Liver (tissue), 9 donors: ENCODE results near the gene FAM184B. TPM values are rescaled to one million over a fixed set of nuclear protein-coding genes. Genes with fewer than 3 reads are reported as not detected.

Source experiments
- DNase-seq: peaks from one replicate; pipeline ENCODE4 v3.0.0-alpha.2; 2017; ENCODE audit warnings: low spot score
- H3K27ac ChIP-seq, 2 donors: one replicate each; pipeline ENCODE4 v1.7.0; 2013; ENCODE audit warnings: inconsistent platforms in 2 of 2, low read length in 2 of 2, control low read depth in 1 of 2, low read depth in 1 of 2, mild to moderate bottlenecking in 1 of 2
- H3K27me3 ChIP-seq, 4 donors: one replicate each; pipeline versions ENCODE4 v1.6.1 to v1.7.0; 2013; ENCODE audit warnings: low read length in 3 of 4, inconsistent platforms in 1 of 4, mild to moderate bottlenecking in 1 of 4, moderate library complexity in 1 of 4; ENCODE audit not compliant: control insufficient read depth in 4 of 4, insufficient read depth in 4 of 4
- H3K36me3 ChIP-seq, 4 donors: one replicate each; pipeline versions ENCODE4 v1.6.1 to v1.7.0; 2013; ENCODE audit warnings: low read length in 3 of 4, mild to moderate bottlenecking in 3 of 4, low read depth in 1 of 4, moderate library complexity in 1 of 4; ENCODE audit not compliant: control insufficient read depth in 4 of 4, insufficient read depth in 3 of 4
- H3K4me1 ChIP-seq, 4 donors: one replicate each; pipeline versions ENCODE4 v1.6.1 to v1.7.0; 2013; ENCODE audit warnings: low read length in 3 of 4, mild to moderate bottlenecking in 3 of 4, moderate library complexity in 1 of 4; ENCODE audit not compliant: control insufficient read depth in 4 of 4, insufficient read depth in 4 of 4
- H3K4me3 ChIP-seq, 3 donors: one replicate each; pipeline versions ENCODE4 v1.6.1 to v1.7.0; 2013; ENCODE audit warnings: low read length in 3 of 3, control low read depth in 1 of 3, low read depth in 1 of 3, mild to moderate bottlenecking in 1 of 3
- H3K9ac ChIP-seq, 2 donors: one replicate each; pipeline ENCODE4 v1.7.0; 2013; ENCODE audit warnings: low read length in 2 of 2, mild to moderate bottlenecking in 2 of 2, moderate library complexity in 2 of 2, control low read depth in 1 of 2, low read depth in 1 of 2
- H3K9me3 ChIP-seq, 4 donors: one replicate each; pipeline versions ENCODE4 v1.6.1 to v1.7.0; 2013; ENCODE audit warnings: low read length in 3 of 4; ENCODE audit not compliant: control insufficient read depth in 4 of 4
- ATF3 ChIP-seq: IDR thresholded peaks from 2 replicates; pipeline ENCODE4 v1.6.1; 2016; ENCODE audit warnings: antibody characterized with exemption
- EGR1 ChIP-seq, 2 donors: IDR thresholded peaks; 2 replicates each; pipeline ENCODE4 v1.6.1; 2016 to 2018; ENCODE audit warnings: antibody characterized with exemption in 2 of 2, low read depth in 2 of 2
- FOXA1 ChIP-seq: IDR thresholded peaks from 2 replicates; pipeline ENCODE4 v1.6.1; 2016; ENCODE audit warnings: antibody characterized with exemption
- FOXA2 ChIP-seq: IDR thresholded peaks from 2 replicates; pipeline ENCODE4 v1.6.1; 2016; ENCODE audit warnings: antibody characterized with exemption
- HNF4G ChIP-seq: IDR thresholded peaks from 2 replicates; pipeline ENCODE4 v1.6.1; 2016; ENCODE audit warnings: antibody characterized with exemption
- NR2F2 ChIP-seq: IDR thresholded peaks from 2 replicates; pipeline ENCODE4 v1.6.1; 2016; ENCODE audit warnings: antibody characterized with exemption
- RXRA ChIP-seq, 2 donors: IDR thresholded peaks; 2 replicates each; pipeline ENCODE4 v1.6.1; 2017 to 2018; ENCODE audit warnings: antibody characterized with exemption in 2 of 2, mild to moderate bottlenecking in 1 of 2
- SP1 ChIP-seq: IDR thresholded peaks from 2 replicates; pipeline ENCODE4 v1.6.1; 2018; ENCODE audit warnings: antibody characterized with exemption, mild to moderate bottlenecking
- WGBS: extraction: QIAGEN DNeasy Blood & Tissue Kit; methylation state at CpG from one replicate; pipeline ENCODE4 v1.1.7; 2013; 5-methylcytosine and 5-hydroxymethylcytosine counted together
- polyA plus RNA-seq, 2 donors: library from polyadenylated mRNA; stranded (reverse) in 1 of 2; unstranded in 1 of 2; fragments of 200-250 nt in 1 of 2; fragments of >200 nt in 1 of 2; fragmentation: Nextera tagmentation in 1 of 2; extraction: Ambion mirVana in 1 of 2; gene quantifications; one replicate each; pipeline versions ENCODE4 v1.2.1 to v1.2.3, GENCODE V29; 2013 to 2015
- total RNA-seq, 2 donors: library from RNA; depleted of rRNA; stranded (reverse); fragments of >200 nt; gene quantifications; one replicate each; pipeline ENCODE4 v1.2.3, GENCODE V29; 2014
- TF ChIP-seq, protein P1 (sequence below): IDR thresholded peaks from 2 replicates; pipeline ENCODE4 v1.6.1; 2016; ENCODE audit warnings: antibody characterized with exemption
- TF ChIP-seq, protein P2 (sequence below): IDR thresholded peaks from 2 replicates; pipeline ENCODE4 v1.6.1; 2016; ENCODE audit warnings: antibody characterized with exemption, mild to moderate bottlenecking
- TF ChIP-seq, protein P3 (sequence below): fragments of 150-350 bp; IDR thresholded peaks from 2 replicates; pipeline ENCODE4 v1.5.1; 2017; ENCODE audit warnings: improper control_type of control experiment, low read depth, low read length; ENCODE audit not compliant: missing input control
- donor health status: healthy.
- donor health status: healthy.
- donor health status: healthy.
- donor health status: healthy.
- donor health status: healthy.

Gene FAM184B
- total and polyA plus RNA-seq, 4 donors: 0.01 TPM; not detected in 3

- no peaks in the 10 kb centered on the region for H3K4me1 ChIP-seq
- WGBS: 85% methylated on average over 2 of the region's 2 CpGs
- no peaks in the 10 kb centered on the region for H3K27me3 ChIP-seq
- no peak overlapping the region for H3K4me3 ChIP-seq
- no peak overlapping the region for H3K9ac ChIP-seq
- H3K27ac ChIP-seq: no peak overlapping the region
- TF ChIP-seq NR2F2 (no peak), RXRA (IDR thresholded peaks at IDR 0.05) (no peak), HNF4G (no peak), ATF3 (no peak), FOXA2 (no peak), EGR1 (IDR thresholded peaks at IDR 0.05; ENCODE audit: low read depth in 2 of 2) (no peak), SP1 (no peak), FOXA1 (no peak)
- TF ChIP-seq, protein P1, sequence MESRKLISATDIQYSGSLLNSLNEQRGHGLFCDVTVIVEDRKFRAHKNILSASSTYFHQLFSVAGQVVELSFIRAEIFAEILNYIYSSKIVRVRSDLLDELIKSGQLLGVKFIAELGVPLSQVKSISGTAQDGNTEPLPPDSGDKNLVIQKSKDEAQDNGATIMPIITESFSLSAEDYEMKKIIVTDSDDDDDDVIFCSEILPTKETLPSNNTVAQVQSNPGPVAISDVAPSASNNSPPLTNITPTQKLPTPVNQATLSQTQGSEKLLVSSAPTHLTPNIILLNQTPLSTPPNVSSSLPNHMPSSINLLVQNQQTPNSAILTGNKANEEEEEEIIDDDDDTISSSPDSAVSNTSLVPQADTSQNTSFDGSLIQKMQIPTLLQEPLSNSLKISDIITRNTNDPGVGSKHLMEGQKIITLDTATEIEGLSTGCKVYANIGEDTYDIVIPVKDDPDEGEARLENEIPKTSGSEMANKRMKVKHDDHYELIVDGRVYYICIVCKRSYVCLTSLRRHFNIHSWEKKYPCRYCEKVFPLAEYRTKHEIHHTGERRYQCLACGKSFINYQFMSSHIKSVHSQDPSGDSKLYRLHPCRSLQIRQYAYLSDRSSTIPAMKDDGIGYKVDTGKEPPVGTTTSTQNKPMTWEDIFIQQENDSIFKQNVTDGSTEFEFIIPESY: no peak
- TF ChIP-seq, protein P2, sequence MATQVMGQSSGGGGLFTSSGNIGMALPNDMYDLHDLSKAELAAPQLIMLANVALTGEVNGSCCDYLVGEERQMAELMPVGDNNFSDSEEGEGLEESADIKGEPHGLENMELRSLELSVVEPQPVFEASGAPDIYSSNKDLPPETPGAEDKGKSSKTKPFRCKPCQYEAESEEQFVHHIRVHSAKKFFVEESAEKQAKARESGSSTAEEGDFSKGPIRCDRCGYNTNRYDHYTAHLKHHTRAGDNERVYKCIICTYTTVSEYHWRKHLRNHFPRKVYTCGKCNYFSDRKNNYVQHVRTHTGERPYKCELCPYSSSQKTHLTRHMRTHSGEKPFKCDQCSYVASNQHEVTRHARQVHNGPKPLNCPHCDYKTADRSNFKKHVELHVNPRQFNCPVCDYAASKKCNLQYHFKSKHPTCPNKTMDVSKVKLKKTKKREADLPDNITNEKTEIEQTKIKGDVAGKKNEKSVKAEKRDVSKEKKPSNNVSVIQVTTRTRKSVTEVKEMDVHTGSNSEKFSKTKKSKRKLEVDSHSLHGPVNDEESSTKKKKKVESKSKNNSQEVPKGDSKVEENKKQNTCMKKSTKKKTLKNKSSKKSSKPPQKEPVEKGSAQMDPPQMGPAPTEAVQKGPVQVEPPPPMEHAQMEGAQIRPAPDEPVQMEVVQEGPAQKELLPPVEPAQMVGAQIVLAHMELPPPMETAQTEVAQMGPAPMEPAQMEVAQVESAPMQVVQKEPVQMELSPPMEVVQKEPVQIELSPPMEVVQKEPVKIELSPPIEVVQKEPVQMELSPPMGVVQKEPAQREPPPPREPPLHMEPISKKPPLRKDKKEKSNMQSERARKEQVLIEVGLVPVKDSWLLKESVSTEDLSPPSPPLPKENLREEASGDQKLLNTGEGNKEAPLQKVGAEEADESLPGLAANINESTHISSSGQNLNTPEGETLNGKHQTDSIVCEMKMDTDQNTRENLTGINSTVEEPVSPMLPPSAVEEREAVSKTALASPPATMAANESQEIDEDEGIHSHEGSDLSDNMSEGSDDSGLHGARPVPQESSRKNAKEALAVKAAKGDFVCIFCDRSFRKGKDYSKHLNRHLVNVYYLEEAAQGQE: no peak
- no peak for DNase-seq
- H3K36me3 ChIP-seq: no peaks in the 10 kb centered on the region
- no peaks in the 10 kb centered on the region for H3K9me3 ChIP-seq
Measured at GRCh38 chr4:17650406-17650805, 131.0 kb downstream of the FAM184B start.

- Histone ChIP-seq H3K27ac (no peak overlapping the region), H3K9me3 (peaks cover 0 to 3% (median under 1%) of the 10 kb centered on the region in 4 donors), H3K9ac (no peak overlapping the region), H3K27me3 (no peaks in the 10 kb centered on the region), H3K4me3 (no peak overlapping the region), H3K4me1 (no peaks in the 10 kb centered on the region), H3K36me3 (no peaks in the 10 kb centered on the region)
- no peak for DNase-seq
- WGBS: 80% methylated on average over 5 of the region's 5 CpGs
- TF ChIP-seq RXRA (IDR thresholded peaks at IDR 0.05): no peak
Measured at GRCh38 chr4:17647927-17648326, 133.5 kb downstream of the FAM184B start.

GRCh38 chr4:17647176-17647806, 134.1 kb downstream of the FAM184B start:
- Histone ChIP-seq H3K4me1 (no peaks in the 10 kb centered on the region), H3K9ac (no peak overlapping the region), H3K27ac (no peak overlapping the region), H3K27me3 (no peaks in the 10 kb centered on the region), H3K9me3 (peaks cover 0 to 4% (median 2%) of the 10 kb centered on the region in 4 donors), H3K4me3 (no peak overlapping the region), H3K36me3 (no peaks in the 10 kb centered on the region)
- no peak for DNase-seq
- 86% methylated on average over 9 of the region's 9 CpGs for WGBS
- TF ChIP-seq ATF3 (no peak), SP1 (no peak)
- TF ChIP-seq, protein P3, sequence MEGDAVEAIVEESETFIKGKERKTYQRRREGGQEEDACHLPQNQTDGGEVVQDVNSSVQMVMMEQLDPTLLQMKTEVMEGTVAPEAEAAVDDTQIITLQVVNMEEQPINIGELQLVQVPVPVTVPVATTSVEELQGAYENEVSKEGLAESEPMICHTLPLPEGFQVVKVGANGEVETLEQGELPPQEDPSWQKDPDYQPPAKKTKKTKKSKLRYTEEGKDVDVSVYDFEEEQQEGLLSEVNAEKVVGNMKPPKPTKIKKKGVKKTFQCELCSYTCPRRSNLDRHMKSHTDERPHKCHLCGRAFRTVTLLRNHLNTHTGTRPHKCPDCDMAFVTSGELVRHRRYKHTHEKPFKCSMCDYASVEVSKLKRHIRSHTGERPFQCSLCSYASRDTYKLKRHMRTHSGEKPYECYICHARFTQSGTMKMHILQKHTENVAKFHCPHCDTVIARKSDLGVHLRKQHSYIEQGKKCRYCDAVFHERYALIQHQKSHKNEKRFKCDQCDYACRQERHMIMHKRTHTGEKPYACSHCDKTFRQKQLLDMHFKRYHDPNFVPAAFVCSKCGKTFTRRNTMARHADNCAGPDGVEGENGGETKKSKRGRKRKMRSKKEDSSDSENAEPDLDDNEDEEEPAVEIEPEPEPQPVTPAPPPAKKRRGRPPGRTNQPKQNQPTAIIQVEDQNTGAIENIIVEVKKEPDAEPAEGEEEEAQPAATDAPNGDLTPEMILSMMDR: no peak
